Mesenteric fat pad (tissue), 1 donor: ENCODE data around the gene GAK. TPM values are rescaled to one million over a fixed set of nuclear protein-coding genes. Genes with fewer than 3 reads are reported as not detected.
"Not testable (repeated sequence)": the region's sequence is repeated elsewhere in the genome, so short reads cannot be mapped to it uniquely, and the experiment has no call there.

ENCODE experiments used
- DNase-seq: peaks from one replicate; pipeline ENCODE4 v3.0.0-alpha.2; 2020; ENCODE audit warnings: low spot score
- total RNA-seq: library from RNA; stranded (reverse); fragmentation: NEBNext Ultra II Directional; extraction: Animal tissue kit (Norgen Biotek cat#: 25700); gene quantifications from one replicate; pipeline ENCODE4 v1.2.1, GENCODE V29; 2021
- donor health status: DM: yes; HTN: yes; CAD: no.

The GAK gene
- total RNA-seq, 1 donor from 2014 or later = 91.3 TPM

- peak; percentile 78 for DNase-seq
Observed at GRCh38 chr4:820230-821172, 111.6 kb downstream of the GAK start.

DNA sequence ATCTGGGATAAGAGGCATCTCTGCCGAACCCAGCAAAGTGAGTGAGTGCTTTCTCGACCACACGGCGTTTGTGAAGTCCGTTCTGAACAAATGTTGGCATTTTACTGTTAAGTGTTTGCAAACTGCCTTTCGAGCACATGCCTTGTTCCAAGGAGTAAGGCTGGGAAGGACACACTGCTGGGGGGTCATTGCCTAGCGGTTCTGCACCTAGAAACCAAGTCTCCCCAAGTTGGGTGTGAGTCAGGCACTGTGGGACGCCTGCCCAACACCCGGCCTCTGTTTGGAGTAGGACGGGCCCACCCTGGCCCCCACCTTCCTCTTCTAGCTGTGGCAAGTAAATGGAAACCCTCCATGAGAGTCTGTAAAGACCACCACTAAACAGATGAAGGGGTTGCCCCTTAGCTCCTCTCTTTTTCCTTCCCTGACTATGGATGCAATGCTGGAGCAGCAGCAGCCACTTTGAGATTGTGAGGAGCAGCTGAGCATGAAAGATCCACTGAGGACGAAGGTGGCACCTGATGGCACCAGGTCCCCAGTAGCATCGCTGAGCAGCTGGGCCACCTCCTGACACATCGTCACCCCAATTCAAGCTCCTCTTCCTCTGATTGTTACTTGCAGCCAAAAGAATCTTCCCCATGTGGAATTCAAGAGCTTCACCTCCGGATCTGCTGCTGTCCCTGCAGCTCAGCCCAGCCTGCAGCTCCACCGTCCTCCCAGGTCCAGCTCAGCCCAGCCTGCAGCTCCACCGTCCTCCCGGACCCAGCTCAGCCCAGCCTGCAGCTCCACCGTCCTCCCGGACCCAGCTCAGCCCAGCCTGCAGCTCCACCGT is 112.5 kb downstream of the GAK start:
- DNase-seq = peak; percentile 37

- DNase-seq = peak; percentile 89
Observed at GRCh38 chr4:818106-818921, 113.8 kb downstream of the GAK start.

DNA sequence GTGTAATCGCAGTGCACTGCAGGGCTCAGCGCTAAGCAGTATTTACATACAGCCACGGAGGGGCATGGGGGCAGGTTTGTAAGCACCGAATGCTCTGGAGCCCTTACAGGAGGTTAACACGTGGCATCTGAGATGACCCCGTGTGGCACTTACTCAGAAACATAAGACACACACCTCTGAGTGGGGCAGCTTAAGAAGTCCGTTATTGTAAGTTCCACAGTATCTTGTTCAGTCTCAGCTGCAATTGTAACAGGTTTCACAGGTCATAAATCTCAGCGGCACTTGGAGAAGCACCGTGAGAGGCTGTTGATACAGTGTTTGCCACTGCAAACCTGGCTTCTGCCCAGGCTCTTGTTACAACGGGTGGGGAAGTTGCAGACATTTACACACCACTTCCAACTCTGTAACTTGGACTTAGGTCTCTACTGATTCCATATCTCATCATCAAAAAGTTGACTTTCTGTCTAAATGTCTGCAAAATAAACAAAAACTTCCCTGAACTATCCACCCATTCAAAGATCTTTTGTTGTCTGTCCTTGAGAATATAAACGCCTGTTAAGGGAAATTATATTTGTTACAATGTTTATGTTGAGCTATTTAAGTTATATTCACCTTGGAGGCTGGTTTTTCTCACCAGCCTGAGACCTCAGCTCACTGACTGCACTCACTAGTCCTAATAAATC is 116.5 kb downstream of the GAK start:
- no peak for DNase-seq

GRCh38 chr4:814312-814850 is 117.7 kb downstream of the GAK start:
- no peak for DNase-seq

DNA sequence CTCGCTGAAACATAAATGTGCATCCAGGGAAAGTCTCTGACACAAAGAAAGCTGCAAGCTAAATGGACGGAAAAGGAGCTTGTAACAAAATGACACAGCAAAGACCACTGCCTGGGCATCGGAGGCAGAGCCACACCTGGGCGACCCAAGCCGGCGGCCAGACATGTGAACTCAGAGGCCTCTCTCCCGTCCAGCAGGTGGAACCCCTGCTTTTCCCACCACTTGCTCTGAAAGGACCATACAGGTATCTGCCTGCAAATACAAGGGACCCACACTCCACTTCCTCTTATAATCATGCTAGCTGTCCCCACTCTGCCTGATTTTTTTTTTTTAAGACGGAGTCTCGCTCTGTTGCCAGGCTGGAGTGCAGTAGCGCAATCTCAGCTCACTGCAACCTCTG is 118.2 kb downstream of the GAK start:
- DNase-seq = no peak

GRCh38 chr4:808860-809570 is 123.1 kb downstream of the GAK start:
- DNase-seq = no peak

- DNase-seq = no peak
Observed at GRCh38 chr4:807792-808191, 124.3 kb downstream of the GAK start.

DNA sequence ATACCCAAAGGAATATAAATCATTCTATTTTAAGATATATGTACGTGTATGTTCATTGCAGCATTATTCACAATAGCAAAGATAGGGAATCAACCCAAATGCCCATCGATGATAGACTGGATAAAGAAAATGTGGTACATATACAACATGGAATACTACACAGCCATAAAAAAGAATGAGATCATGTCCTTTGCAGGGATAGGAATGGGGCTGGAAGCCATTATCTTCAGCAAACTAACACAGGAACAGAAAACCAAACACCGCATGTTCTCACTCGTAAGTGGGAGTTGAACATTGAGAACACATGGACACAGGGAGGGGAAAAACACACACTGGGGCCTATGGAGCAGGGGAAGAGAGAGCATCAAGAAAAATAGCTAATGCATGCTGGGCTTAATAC is 125.1 kb downstream of the GAK start:
- DNase-seq = not testable (repeated sequence)

GRCh38 chr4:804804-805203 is 127.3 kb downstream of the GAK start:
- DNase-seq = no peak

- DNase-seq = no peak
Observed at GRCh38 chr4:803884-804283, 128.2 kb downstream of the GAK start.

GRCh38 chr4:801436-802124 is 130.5 kb downstream of the GAK start:
- no peak for DNase-seq

Other genes with a start within 250 kb of the GAK start
- gene SLC49A3, start 243.2 kb downstream of the GAK start, total RNA-seq = 19.0 TPM
- 34.7 TPM for gene PCGF3, start 226.5 kb downstream of the GAK start, total RNA-seq
- gene CPLX1, start 106.2 kb downstream of the GAK start, total RNA-seq = 3.0 TPM
- gene TMEM175, start 144 bp upstream of the GAK start, total RNA-seq = 27.7 TPM
- gene DGKQ, start 41.3 kb upstream of the GAK start, total RNA-seq = 10.1 TPM
- gene IDUA, start 54.7 kb upstream of the GAK start, total RNA-seq = 34.7 TPM
- gene SLC26A1, start 61.1 kb upstream of the GAK start, total RNA-seq = 0.22 TPM
- 54.1 TPM for gene FGFRL1, start 79.3 kb upstream of the GAK start, total RNA-seq
- 4.2 TPM for gene RNF212, start 181.2 kb upstream of the GAK start, total RNA-seq
- gene SPON2, start 240.3 kb upstream of the GAK start, total RNA-seq = 27.3 TPM